Measurements from ENCODE around the gene STOX2.

Gene STOX2

GRCh38 chr4:183889190-183889589 lies 15.9 kb upstream of the STOX2 start:
- DNase-seq: no peak

GRCh38 chr4:183897193-183897592 lies 7.9 kb upstream of the STOX2 start:
- no peak for DNase-seq

DNA sequence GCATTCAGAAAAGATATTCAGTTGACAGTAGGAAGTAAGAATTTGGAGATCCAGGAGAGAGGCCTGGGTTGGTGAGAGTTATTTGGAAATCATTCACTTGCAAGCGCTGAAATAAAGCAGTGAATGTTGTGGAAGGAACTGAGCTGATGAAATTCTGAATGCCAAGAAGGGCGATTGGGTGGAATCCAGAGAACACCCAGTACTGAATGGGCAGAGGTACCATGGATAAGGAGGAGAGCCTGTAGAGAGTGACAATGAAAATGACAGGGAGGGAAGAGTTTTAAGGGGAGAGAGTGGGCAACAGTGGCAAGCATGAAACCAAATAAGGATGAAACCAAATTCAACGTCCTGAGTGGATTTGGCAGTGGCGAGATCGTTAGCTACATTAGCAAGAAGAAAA lies 6.7 kb upstream of the STOX2 start:
- DNase-seq: no peak

DNA sequence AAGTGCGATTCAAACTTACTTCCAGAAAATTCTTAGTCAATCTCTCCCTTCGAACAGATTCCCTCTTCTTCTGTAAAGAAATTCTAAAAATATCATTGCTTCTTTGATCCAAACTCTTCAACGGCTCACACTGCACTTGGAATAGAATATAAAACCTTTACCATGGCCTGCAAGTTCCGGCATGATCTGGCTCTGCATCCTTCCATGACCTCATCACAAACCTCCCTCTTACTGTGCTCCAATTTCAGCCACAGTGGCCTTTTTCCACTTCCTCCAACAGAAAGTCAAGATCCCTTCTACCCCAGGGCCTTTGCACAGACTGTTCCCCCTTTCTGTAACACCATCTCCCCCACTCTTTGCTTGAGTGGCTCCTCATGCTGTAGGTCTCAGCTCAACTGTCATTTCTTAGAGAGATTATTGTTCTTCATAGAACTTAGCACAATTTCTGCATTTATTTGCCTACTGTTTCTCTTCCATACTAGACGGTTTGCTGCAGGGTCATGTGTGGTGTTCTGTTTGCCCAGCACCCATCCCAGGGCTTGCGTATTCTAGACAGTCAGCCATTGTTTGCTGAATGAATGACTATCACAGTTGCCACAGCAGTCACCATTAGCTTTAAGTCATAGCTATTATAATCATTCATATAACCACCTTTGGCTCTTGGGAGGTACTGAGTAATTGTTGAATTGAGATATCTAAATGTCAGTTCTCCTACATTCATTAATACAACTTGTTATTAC lies 1.9 kb upstream of the STOX2 start:
- no peak for DNase-seq

GRCh38 chr4:183905593-183906488 lies 734 bp downstream of the STOX2 start:
- DNase-seq: peak; percentile 26

GRCh38 chr4:183906489-183906738 lies 1.3 kb downstream of the STOX2 start:
- DNase-seq: no peak

- DNase-seq: no peak
Measured at GRCh38 chr4:183906739-183907651, 1.9 kb downstream of the STOX2 start.

GRCh38 chr4:183907871-183908683 lies 3.0 kb downstream of the STOX2 start:
- no peak for DNase-seq

DNA sequence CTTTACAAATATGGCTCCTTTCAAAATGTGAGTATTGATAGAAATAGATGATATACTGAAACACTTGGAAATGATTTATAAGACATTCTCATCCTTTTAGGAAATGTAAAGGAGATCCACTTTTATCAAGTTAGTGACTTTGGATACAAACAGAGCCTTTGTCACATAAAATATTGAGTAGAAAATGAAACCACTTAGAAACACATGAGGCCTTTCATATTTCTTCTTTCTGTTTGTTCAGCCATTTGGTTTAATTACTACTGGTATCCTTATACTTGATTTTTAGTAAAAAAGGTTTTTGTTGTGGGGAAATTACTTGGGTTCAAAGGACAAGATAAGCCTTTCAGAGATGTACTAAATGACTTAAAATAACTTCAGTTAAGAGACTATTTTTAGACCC lies 4.1 kb downstream of the STOX2 start:
- DNase-seq: no peak

- no peak for DNase-seq
Measured at GRCh38 chr4:183909801-183910200, 4.7 kb downstream of the STOX2 start.

- DNase-seq: peak; percentile 45
Measured at GRCh38 chr4:183912585-183912984, 7.5 kb downstream of the STOX2 start.

DNA sequence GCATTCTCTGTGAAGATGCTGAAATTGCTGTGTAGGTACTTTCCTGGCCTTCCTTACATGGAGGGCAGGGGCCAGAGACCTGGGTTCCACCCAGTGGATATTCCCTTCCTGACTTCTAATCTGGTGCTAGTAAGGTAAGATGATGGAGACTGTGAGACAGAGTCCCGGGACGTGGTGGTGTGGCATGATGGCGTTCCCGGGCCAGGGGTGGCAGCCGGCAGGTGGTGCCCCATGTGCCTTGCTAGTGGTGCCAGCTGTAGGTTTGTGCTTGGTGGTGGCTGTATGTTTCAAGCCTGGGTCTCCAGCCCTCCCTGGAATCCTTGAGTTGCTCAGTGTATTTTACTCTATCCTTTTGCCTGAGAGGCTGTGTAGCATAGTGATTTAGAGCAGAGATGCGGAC lies 10.9 kb downstream of the STOX2 start:
- no peak for DNase-seq

GRCh38 chr4:183918696-183919095 lies 13.6 kb downstream of the STOX2 start:
- DNase-seq: no peak

GRCh38 chr4:183919141-183919540 lies 14.0 kb downstream of the STOX2 start:
- DNase-seq: no peak

GRCh38 chr4:183920512-183920911 lies 15.4 kb downstream of the STOX2 start:
- no peak for DNase-seq

DNA sequence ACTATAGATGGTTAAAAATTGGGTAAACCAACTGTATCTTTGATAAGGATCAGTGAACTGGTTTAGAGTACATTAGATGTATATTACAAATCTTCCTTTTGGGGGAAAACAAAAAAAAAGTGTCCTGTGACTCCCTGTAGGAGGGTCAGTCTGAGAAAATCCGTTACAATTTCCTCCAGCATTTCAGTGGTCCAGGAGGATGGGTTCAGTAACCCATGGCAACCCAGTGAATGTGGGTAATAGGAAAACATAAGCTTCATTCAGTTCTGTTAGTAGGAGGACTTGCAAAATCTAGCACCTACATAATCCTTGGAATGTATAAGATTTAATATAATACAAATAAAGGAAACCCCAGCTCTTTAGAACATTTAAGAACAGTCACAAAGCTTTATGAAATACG lies 16.2 kb downstream of the STOX2 start:
- no peak for DNase-seq

DNA sequence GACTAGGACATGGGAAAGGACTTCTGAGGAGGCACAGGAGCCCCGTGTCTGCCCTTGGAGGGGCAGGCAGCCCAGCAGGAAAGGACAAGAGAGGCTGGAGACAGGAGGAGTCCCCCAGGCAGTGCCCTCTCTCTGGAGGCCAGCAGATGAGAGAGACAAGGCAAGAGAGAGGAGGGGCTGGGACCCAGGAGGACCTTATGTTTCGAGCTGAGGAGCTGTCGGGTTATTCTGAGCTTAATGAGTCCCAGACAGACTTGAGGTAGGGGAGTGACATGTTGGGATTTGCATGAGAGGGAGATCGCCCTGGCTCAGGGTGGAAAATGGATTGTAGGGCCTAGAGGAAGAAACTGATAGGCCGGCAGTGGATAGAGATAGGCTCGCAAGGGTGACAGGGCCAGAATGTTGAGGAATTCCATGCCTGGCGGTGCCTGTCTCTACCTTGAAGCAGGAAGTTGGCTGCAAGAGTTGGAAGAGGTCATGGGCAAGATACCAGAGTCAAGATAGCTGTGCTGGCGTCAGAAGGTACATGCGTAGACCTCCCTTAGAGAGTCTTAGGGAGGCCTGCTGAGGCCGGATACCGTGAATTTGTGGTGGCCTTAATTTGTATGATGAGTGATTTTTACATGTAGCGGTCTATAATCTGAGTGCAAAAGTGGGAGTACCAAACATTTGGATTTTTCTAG lies 19.4 kb downstream of the STOX2 start:
- no peak for DNase-seq

- no peak for DNase-seq
Measured at GRCh38 chr4:183926950-183927349, 21.8 kb downstream of the STOX2 start.

GRCh38 chr4:183932576-183932975 lies 27.5 kb downstream of the STOX2 start:
- no peak for DNase-seq

GRCh38 chr4:183934761-183935160 lies 29.7 kb downstream of the STOX2 start:
- DNase-seq: no peak

- no peak for DNase-seq
Measured at GRCh38 chr4:183935355-183936005, 30.4 kb downstream of the STOX2 start.

All from fibroblast of skin of scalp (primary cell).